ENCODE data around the gene KCNH2. TPM values are rescaled to one million over a fixed set of nuclear protein-coding genes. Genes with fewer than 3 reads are reported as not detected.
A peak's percentile ranks its signal among the peaks of the same experiment; 100 is the strongest.

The KCNH2 gene
- total and polyA plus RNA-seq, 2 of the 13 experiments (the other 11 are each of a cell fraction or from before 2014, with no cell fraction given) = 0.09 to 0.11 TPM

DNA sequence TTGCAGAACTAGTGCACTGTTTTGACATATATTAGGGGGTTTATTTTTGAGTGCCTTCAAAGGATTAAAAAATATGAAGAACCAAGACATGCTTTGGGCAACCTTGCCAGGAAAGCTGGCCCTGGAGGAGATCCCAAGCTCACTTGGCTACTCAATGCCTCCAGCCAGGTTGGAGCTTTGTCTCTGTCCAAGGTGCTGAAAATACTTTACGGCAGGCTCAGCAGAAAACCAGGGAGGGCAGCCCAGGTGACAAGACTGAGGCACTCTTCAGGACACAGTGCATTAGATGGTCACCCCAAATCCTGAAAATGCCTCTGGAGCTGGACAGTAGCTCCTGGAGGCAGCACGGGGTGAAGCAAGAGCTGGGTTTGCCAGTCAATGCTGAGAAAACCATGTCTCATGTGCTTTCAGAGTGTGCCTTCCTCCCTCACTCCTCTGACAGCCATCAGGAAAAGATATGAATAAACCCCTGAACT is 5.8 kb upstream of the KCNH2 start (continued):
- TF ChIP-seq, protein P1, sequence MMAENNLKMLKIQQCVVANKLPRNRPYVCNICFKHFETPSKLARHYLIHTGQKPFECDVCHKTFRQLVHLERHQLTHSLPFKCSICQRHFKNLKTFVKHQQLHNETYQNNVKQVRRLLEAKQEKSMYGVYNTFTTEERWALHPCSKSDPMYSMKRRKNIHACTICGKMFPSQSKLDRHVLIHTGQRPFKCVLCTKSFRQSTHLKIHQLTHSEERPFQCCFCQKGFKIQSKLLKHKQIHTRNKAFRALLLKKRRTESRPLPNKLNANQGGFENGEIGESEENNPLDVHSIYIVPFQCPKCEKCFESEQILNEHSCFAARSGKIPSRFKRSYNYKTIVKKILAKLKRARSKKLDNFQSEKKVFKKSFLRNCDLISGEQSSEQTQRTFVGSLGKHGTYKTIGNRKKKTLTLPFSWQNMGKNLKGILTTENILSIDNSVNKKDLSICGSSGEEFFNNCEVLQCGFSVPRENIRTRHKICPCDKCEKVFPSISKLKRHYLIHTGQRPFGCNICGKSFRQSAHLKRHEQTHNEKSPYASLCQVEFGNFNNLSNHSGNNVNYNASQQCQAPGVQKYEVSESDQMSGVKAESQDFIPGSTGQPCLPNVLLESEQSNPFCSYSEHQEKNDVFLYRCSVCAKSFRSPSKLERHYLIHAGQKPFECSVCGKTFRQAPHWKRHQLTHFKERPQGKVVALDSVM (CRISPR knock-in tag; IDR thresholded peaks at IDR 0.05) = no peak
- TF ChIP-seq MIER2 (CRISPR knock-in tag; IDR thresholded peaks at IDR 0.05) (peak; percentile 97), ZNF331 (CRISPR knock-in tag; IDR thresholded peaks at IDR 0.05) (peak; percentile 80), RXRA (CRISPR knock-in tag; IDR thresholded peaks at IDR 0.05) (no peak), KAT8 (CRISPR knock-in tag; IDR thresholded peaks at IDR 0.05) (0 out of 2 replicates have a peak, but pooled peaks have one; percentile 15), ZNF878 (CRISPR knock-in tag; IDR thresholded peaks at IDR 0.05) (no peak), IKZF1 (IDR thresholded peaks at IDR 0.05) (no peak), SRSF4 (IDR thresholded peaks at IDR 0.05; ENCODE audit: low read depth, low read length, poor library complexity, severe bottlenecking) (no peak), NFRKB (IDR thresholded peaks at IDR 0.05) (no peak), ELF3 (CRISPR knock-in tag; IDR thresholded peaks at IDR 0.05) (peak; percentile 47; the same call in 1 of the 2 replicates), SIX4 (CRISPR knock-in tag; IDR thresholded peaks at IDR 0.05) (0 out of 2 replicates have a peak, but pooled peaks have one; percentile 25), ZNF644 (CRISPR knock-in tag; IDR thresholded peaks at IDR 0.05; ENCODE audit: low read depth) (0 out of 2 replicates have a peak, but pooled peaks have one; percentile 26), KLF16 (CRISPR knock-in tag; IDR thresholded peaks at IDR 0.05) (peak in 1 of 2 experiments; percentile 75; a peak in 1 of 4 replicates), ISL2 (CRISPR knock-in tag; IDR thresholded peaks at IDR 0.05) (0 out of 2 replicates have a peak, but pooled peaks have one; percentile 36), KLF6 (CRISPR knock-in tag; IDR thresholded peaks at IDR 0.05) (peak; percentile 85), ZNF781 (CRISPR knock-in tag; IDR thresholded peaks at IDR 0.05; ENCODE audit: borderline replicate concordance, not compliant biosample characterization) (peak; percentile 50), ZBTB21 (CRISPR knock-in tag; IDR thresholded peaks at IDR 0.05) (peak; percentile 36; the same call in 1 of the 2 replicates), LCORL (IDR thresholded peaks at IDR 0.05) (no peak), LCORL (CRISPR knock-in tag; IDR thresholded peaks at IDR 0.05) (no peak), ZIK1 (CRISPR knock-in tag; IDR thresholded peaks at IDR 0.05; ENCODE audit: borderline replicate concordance, low read depth) (no peak), HDAC2 (CRISPR knock-in tag; IDR thresholded peaks at IDR 0.05) (0 out of 2 replicates have a peak, but pooled peaks have one; percentile 27), RARG (CRISPR knock-in tag; IDR thresholded peaks at IDR 0.05; ENCODE audit: low read depth) (no peak), XRCC5 (optimal IDR thresholded peaks at IDR 0.05; ENCODE audit: low read length) (peak; percentile 15), ZFP36L2 (CRISPR knock-in tag; IDR thresholded peaks at IDR 0.05) (peak; percentile 79; the same call in 1 of the 2 replicates)
- TF ChIP-seq, protein P2, sequence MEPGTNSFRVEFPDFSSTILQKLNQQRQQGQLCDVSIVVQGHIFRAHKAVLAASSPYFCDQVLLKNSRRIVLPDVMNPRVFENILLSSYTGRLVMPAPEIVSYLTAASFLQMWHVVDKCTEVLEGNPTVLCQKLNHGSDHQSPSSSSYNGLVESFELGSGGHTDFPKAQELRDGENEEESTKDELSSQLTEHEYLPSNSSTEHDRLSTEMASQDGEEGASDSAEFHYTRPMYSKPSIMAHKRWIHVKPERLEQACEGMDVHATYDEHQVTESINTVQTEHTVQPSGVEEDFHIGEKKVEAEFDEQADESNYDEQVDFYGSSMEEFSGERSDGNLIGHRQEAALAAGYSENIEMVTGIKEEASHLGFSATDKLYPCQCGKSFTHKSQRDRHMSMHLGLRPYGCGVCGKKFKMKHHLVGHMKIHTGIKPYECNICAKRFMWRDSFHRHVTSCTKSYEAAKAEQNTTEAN (CRISPR knock-in tag; conservative IDR thresholded peaks at IDR 0.05) = 0 out of 2 replicates have a peak, but pooled peaks have one; percentile 35
- TF ChIP-seq, protein P3, sequence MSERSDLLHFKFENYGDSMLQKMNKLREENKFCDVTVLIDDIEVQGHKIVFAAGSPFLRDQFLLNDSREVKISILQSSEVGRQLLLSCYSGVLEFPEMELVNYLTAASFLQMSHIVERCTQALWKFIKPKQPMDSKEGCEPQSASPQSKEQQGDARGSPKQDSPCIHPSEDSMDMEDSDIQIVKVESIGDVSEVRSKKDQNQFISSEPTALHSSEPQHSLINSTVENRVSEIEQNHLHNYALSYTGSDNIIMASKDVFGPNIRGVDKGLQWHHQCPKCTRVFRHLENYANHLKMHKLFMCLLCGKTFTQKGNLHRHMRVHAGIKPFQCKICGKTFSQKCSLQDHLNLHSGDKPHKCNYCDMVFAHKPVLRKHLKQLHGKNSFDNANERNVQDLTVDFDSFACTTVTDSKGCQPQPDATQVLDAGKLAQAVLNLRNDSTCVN (CRISPR knock-in tag; IDR thresholded peaks at IDR 0.05; ENCODE audit: borderline replicate concordance) = peak; percentile 75; the same call in 1 of the 2 replicates
- TF ChIP-seq, protein P4, sequence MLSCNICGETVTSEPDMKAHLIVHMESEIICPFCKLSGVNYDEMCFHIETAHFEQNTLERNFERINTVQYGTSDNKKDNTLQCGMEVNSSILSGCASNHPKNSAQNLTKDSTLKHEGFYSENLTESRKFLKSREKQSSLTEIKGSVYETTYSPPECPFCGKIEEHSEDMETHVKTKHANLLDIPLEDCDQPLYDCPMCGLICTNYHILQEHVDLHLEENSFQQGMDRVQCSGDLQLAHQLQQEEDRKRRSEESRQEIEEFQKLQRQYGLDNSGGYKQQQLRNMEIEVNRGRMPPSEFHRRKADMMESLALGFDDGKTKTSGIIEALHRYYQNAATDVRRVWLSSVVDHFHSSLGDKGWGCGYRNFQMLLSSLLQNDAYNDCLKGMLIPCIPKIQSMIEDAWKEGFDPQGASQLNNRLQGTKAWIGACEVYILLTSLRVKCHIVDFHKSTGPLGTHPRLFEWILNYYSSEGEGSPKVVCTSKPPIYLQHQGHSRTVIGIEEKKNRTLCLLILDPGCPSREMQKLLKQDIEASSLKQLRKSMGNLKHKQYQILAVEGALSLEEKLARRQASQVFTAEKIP (CRISPR knock-in tag; IDR thresholded peaks at IDR 0.05; ENCODE audit: borderline replicate concordance) = no peak

Data from HepG2 (cell line).